CD4-positive, alpha-beta T cell treated with Interleukin-1 beta for 1 hour (primary cell): ENCODE results near the gene NGDN.

Source experiments
- DNase-seq, 2 donors: peaks; one replicate each; pipeline ENCODE4 v3.0.0-alpha.2; 2020 to 2022

The NGDN gene

GRCh38 chr14:23523229-23524016 lies 53.9 kb downstream of the NGDN start:
- no peak for DNase-seq

GRCh38 chr14:23524954-23525353 lies 55.5 kb downstream of the NGDN start:
- DNase-seq: no peak

- no peak for DNase-seq
Measured at GRCh38 chr14:23525611-23526010, 56.1 kb downstream of the NGDN start.
